Umbilical cord (tissue), 2 donors: ENCODE results near the gene B3GAT1. TPM values are rescaled to one million over a fixed set of nuclear protein-coding genes. Genes with fewer than 3 reads are reported as not detected.

ENCODE experiments used
- DNase-seq: peaks from one replicate; pipeline ENCODE4 v3.0.0-alpha.2; 2015; ENCODE audit warnings: low spot score
- total RNA-seq: library from RNA; depleted of rRNA; stranded (reverse); fragments of >200 nt; gene quantifications from one replicate; pipeline ENCODE4 v1.2.3, GENCODE V29; 2014; ENCODE audit warnings: low replicate concordance; ENCODE audit not compliant: insufficient read depth

The B3GAT1 gene
- total RNA-seq, 1 donor from 2014 or later = 2.4 TPM

DNA sequence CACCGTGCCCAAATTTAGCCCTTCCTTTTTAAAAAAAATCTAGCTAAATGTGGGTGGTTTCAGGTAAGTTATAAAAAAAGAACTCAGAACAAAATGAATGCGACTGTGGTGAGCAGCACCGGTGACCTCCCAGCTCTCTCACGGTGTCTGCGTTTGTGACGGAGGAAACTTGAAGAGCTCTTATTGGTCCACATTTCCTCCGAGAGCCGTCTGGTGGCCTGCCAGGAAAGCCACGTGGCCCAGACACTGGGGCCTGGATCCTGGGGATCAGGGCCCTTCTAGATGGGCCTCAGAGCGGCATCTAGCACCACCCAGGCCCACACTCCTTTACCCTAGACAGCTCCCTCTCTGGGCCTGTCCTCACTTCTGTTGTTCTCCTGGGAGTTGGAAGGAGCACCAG is 39.5 kb downstream of the B3GAT1 start:
- no peak for DNase-seq

DNA sequence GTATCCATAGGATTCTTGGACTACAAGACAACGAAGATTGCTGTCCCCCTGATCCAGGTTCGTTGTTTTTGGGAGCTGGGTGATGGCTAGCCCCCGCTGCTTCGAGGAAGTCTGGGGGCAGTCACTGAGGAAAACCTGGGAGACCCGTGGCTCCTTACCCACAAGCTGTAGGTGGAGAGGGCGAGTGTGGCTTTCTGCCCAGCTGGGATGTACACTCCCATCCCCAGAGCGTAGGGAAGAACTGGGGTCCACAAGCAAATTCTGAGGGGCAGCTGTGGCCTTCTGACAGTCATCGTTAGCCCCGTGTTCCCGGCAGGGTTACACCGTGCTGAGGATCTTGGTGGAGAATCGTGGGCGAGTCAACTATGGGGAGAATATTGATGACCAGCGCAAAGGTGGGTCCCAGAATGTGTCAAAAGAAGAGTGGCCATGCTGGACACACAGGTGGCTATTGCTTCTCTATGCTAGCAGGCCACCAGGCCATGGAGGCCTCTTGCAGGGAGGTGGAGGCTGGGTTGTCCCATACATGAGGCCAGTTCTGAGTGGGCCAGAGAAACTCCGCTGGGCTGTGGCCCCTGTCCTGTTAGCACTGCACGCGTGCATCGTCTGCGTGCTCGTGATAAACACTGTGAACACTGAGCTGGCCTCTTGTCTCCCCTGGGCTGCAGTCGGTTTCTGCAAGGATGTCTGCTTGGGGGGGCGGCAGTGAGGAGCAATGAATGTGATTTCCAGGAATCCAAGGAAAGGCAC is 40.4 kb downstream of the B3GAT1 start:
- no peak for DNase-seq

DNA sequence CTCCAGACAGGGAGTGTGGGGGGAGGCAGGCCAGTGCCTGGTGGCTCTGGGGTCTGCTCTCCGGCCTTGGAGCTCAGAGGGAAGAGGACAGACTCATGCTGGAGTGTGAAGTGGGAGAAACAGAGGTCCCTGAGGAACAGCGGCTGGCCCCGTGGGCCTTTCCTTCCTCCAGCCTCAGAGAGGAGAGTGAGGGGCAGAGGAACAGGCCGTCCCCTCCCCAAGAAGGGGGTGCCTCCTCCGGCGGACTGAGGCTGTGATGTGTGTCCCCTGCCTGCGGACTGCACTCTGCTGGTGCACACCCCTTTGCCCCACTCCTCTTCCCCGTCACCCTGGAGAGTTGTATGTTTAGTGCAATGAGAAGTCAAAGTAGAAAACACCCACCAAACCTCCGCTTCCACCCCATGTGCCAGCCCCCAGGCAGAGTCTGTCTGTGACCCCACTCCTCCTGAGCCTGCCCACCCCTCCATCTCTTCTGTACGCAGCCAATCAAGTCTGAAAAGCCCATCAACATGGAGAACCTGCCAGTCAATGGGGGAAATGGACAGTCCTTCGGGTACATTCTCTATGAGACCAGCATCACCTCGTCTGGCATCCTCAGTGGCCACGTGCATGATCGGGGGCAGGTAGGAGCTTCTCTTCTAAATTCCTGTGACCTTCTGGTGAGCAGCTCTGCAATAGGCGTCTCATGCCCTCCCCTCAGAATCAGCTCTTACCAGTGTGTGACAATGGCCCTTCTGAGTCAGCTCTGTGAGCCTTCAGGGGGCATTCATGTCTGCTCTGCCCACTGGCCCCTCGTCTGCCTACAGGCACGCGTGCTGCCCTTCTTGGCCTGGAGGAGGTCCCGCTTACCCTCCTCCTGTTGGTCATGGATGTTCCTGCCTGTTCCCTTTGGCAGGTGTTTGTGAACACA is 41.3 kb downstream of the B3GAT1 start:
- no peak for DNase-seq

DNA sequence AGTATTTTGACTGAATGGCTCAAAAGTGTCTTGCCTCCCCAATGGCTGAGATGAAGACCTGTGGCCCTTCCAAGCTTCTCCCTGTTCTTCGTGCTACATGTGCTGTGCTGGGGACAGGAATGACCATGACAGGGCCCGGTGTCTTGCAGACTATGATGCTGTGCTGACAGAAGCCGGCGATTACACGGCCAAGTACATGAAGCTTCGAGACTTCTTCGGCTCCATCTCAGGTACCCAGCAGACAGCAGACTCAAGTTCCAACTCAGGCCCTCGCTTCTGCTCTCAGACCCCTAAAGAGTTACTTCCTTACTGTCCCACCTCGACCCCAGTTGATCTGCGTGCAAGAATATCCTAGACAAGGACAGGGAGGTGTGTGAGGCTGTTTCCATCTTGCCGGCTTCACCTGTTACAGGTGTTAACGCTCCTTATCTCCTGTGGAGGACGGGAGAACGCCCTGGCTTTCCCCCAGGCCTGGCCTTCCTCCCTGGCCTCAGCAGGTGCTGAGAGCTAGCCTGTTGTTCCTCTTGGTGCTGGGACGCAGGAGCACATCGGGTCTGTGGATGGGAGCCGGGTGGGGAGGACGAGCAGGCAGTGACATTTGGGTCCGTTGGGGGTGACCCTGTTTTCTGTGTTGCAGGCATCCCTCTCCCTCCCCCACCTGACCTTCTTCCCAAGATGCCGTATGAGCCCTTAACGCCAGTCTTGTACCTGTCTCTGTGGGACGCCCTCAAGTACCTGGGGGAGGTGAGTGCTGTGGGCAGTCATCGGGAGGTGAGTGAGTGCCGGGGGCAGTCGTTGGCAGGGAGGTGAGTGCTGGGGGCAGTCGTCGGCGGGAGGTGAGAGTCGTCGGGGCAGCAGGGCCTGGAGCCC is 42.2 kb downstream of the B3GAT1 start:
- DNase-seq = no peak

DNA sequence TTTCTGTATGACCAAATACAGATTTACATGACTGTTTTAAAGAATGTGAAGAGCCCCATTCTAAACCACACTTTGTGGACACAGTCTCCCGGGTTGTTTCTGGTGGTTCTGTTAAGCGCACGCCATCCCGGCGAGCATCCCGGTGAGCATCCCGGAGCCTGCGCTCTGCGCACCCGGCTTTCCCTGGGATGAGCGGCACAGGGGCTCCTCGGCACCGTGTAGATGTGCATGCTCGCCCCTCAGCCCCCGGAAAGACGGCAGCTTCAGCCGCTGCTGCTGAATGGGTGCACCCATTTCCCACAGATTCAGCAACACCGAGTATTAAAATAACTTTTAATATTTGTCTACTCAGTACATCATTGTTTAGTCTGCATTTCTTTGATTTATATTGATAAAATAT is 44.3 kb downstream of the B3GAT1 start:
- no peak for DNase-seq

DNA sequence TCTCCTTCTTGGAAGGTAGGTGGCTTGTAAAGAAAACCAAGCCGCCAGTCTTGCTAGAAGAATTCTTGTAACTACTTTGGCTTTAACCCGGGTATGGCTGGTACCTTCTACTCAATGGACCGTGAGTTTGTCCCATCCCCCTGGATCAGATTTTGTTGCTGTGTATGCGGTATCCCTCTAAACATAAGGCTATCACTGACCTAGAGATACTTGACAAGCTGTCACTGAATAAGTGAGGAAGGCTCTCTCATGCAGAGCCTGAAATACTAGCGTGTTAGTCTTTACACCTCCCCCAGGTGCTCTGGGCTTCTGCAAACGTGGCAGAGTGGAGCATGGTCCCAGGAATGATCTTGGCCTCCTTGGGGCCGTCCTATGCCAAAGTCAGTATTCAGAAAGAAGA is 45.8 kb downstream of the B3GAT1 start:
- DNase-seq = no peak

DNA sequence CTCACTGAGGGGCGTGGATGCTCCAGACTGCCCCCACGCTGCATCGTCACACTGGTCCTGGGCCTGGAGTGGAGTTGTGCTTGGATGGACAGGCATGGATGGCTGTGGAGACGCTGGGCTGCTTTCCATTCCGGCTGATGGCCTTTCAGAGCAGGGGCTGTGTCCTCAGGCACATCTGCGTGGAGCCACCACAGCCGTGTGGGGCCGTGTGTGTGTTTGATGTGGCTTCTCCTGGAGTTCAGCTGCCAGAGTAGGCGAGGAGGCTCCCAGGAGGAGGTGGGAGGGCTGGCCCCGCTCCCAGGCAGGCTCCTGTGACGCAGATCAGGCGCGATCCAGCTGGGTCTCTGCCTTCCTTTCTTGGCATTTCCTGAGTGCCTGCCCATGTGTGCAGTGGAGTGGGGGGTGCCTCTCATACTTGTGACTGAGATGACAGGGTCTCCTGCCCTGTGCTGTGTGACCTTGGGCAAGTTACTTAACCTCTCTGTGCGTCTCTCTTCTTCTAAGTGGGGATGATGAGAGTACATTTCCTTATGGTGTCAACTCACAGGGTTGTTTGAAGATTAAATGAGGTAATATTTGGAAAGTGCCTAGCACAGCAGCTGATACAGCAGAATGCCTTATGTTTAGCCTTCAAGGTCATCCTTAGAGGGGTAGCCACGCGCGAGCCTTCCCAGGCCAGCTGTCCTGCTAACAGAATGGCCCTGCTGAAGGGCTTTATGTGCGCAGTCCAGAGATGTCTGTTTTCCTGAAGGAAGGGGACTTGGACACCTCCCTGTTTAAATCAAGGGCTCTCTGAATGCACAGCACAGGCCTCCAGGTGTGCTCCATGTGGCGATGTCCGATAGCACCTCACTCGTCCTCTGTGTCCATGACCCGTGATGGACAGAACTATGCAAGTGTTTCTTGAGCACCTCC is 46.8 kb downstream of the B3GAT1 start:
- no peak for DNase-seq

DNA sequence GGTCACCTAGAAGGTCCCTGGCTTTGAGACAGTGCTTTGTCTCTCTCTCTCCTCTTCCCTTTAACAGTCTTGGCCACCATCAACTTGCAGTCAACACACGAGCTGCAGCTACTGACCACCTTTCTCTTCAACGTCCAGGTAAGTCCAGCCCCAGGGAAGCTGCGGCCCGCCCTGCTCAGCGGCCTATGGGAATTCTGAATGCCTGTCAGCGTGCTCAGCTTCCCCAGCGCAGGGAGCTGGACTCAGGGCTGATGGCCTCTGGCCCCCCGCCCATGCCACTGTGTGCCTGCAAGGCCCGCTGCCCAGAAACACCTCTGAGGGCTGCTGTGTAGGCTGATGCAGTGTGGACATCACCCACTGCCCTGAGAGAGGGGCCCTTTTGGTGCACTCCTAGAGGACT is 47.8 kb downstream of the B3GAT1 start:
- DNase-seq = no peak

DNA sequence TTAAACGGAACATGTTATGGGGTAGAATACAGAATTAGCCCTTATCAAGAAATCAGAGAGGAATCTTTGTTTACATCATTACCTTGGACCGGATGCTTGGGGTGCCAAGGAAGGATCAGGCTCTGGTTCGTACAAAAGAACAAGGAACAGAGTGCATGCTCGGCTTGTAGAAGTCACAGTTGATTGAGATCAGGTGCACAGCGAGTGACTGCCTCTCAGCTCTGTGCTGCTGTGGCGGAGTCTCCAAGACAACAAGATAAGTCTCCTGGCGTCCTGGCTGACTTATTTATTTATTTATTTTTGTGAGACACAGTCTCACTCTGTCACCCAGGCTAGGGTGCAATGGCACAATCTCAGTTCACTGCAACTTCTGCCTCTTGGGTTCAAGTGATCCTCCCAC is 48.5 kb downstream of the B3GAT1 start:
- DNase-seq = no peak

DNA sequence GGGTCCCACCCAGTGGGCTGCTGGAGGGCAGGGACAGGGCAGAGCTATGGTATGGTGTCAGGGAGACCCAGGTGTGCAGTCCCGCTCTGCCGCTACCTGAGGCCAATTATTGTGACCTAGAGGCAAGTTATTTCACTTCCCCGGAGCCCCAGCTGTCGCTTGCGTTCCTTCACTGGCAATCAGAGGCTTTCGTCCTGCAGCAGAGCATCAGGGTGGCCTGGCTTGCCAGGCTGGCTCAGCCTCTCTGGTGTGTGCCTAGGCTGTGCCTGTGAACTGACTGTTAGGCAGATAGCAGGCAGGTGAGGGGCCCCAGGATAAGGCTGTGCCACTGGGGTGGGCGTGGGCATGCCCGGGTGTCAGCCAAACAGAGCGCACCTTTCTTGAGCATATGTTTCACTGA is 48.9 kb downstream of the B3GAT1 start:
- DNase-seq = no peak

DNA sequence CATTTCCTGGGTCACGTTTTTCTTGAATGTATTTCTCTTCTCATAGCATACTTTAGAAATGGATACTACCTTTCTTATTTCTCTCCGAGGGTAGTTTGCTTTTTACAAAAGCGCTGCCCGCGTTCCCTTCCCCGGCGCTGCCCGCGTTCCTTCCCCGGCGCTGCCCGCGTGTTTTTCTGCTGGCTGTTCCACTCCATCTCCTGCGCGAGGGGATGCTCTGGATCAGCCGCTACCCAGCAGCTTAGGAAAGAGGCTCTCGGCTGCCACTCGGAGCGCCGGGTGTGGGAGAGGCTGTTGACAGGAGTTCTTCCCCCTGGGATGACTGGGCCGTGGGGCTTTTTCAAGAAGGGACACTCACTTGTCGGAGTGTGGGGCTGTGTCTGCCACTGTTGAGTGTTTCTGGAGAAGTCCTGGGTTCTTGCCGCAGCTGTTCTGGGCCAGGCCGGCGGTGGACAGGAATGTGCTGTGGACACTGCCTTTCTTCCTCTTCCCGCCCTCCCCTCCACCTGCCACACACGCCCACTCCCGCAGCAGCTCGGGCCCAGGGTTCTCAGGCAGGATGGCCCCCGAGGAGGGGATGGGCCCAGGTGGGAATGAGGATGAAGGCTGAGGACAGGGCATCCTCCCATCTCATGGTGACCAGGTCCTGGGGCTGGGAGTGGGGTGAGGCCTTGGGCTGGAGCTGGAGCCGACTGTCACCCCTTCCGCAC is 49.7 kb downstream of the B3GAT1 start:
- DNase-seq = no peak

DNA sequence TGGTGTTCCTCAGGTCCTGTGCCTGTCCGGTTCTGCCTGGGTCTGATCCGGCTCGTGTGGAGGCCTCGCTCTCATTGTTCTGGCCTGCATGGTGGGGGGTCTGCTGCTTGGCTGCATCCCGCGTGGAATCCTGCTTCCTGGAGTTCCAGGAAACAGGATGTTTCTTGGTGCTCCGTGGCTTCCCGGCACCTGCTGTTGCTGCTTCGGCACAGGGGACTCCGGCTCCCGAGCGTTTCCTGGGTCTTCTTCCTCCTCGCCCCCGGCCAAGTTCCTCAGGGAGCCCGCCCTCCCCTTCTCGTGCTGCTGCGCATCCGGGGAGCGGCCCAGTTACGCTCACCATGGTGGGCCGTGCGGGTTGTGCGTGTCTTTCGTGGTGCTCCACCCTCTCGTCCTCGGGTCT is 50.4 kb downstream of the B3GAT1 start:
- DNase-seq = no peak

DNA sequence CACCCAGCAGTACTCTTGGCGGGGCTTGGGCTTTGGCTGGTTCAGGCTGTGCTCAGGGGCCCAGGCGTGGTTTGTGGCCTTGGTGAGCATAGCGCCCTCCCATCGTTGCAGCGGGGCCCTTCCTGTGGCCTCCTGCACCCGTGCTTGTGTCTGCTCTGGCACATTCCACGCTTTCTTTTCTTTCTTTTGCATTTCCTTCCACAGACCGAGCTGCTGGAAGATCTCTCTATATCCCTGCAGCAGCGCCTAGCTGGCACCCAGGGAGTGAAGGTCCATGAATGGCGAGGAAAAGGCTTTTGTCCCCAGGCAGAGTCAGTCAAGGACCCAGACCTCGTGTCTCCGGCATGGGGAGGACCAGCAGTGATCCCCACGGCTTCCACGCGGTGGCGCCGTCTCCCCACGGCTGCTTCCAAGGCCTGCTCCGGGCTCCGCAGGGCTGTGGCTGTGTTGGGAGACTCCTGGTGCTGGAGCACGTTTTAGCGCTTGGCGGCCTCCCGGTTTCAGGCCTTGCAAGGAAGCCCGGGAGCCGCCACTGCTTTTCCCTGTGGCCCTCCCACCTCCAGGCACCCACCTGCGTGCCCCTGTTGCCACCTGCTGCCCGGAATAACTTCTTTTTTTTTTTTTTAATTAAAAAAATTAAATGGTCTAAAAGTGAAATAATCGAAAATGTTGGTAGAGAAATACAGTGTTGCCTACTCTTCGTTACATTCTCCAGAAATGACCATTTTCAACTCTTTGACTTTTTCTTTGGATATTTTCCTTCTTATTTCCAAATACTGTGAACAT is 51.8 kb downstream of the B3GAT1 start:
- DNase-seq = peak; percentile 75

DNA sequence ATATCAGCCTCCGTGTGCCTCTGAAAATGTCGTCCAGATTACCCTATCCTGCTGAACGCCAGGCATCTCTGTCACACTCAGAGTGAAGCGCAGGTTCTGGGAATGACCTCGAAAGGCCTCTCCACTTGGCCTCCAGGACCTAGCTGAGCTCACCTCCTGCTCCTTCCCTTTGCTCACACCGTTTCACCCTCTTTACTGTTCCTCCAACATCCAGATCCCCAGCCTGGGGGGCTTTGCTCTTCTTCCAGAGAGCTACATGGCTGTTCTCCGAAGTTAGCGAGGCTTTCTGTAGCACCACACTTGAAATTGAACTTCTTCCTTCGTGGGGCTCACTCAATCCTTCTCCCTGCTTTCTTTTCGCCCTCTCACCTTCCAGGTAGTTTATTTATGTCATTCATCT is 52.4 kb downstream of the B3GAT1 start:
- no peak for DNase-seq

DNA sequence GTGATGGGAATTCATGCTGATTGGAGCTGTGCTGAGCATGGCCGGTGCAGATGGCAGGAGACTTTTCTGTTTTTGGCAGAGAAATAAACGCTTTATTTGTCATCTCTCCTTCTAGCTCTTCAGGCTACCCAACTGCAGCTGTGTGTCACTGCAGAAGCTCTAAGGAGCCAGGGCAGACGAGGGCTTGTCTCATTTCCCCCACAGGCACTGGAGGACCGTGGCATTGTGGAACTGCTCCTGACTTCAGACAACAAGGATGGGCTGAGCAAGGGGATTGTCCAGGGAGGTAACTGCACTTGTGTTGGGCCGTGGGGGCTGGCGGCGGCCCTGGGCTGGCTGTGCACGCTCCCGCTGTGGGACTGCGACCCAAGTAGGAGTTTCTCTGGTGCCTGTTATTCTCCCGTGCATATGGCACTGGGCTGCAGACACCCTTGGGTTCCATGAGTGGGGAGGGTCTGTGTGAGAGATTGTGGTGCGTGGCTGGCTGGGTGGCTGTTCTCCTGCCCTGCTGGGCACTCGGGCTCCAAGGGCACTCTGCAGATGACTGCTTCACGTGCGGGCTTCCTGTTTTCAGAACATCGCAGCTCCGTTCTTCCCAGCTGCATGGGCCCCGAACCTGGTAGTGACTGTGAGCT is 53.1 kb downstream of the B3GAT1 start:
- no peak for DNase-seq

DNA sequence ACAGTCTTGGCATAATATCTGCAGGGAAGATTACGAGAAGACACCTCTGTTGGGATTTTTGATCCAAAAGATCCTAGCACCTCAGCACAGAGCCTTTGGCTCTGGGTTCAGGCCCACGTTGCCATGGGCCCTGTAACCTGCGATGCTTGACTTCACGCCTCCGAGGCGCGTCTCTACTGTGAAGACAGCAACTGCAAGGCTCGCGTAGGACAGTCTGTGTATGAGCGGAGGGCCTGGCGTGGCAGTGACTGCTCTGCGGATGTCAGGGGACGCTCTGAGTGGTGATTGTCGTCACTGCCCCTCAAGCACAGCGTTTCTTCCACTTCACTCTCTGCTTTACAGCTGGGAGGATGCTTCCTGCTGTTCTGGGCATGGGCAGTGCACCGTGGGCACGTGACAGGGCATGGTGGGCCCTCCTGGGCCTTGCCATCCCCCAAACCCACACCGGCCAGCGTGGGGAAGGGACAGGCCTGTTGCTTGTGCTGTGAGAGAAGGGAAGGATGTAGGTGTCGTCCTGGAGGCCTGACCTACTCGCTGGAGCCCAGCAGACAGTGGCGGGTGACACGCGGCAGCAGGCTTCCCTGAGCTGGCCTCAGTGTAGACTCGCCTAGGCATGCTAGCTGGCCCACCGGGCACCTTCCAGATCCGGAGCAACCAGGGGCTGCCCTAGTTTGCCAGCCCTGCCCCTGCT is 53.7 kb downstream of the B3GAT1 start:
- DNase-seq = no peak

DNA sequence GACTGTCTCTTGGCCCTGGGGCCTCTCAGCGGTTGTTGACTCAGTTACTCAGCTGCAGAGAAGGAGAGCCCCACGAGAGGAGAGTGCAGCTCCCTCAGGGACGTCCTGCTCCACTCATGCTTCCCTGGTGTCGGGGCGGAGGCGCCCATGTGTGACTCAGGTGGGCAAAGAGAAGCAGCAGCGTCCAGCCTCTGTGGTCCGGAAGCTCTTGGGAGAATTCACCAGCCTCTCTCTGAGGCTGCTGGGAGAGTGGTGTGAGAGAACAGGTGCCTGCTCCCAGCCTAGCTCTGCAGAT is 54.5 kb downstream of the B3GAT1 start:
- no peak for DNase-seq
